GM19025 (cell line): ENCODE measurements around the gene PPP2R5C.

Source experiments
- ATAC-seq: cut with Tn5 transposase; IDR thresholded peaks from one replicate; pipeline ENCODE4 v1.9.1; 2021; ENCODE audit warnings: mild to moderate bottlenecking, low read depth, moderate library complexity; ENCODE audit not compliant: unreplicated experiment

The PPP2R5C gene

GRCh38 chr14:101905614-101906013 lies 144.1 kb downstream of the PPP2R5C start:
- no peak for ATAC-seq

GRCh38 chr14:101906645-101907044 lies 145.1 kb downstream of the PPP2R5C start:
- no peak for ATAC-seq

- ATAC-seq, result no peak
Observed at GRCh38 chr14:101907619-101908018, 146.1 kb downstream of the PPP2R5C start.

- ATAC-seq, result no peak
Observed at GRCh38 chr14:101908795-101909194, 147.3 kb downstream of the PPP2R5C start.

- ATAC-seq, result no peak
Observed at GRCh38 chr14:101909371-101910096, 148.0 kb downstream of the PPP2R5C start.

- ATAC-seq, result no peak
Observed at GRCh38 chr14:101912841-101913240, 151.3 kb downstream of the PPP2R5C start.

- ATAC-seq, result no peak
Observed at GRCh38 chr14:101914083-101914482, 152.6 kb downstream of the PPP2R5C start.

- no peak for ATAC-seq
Observed at GRCh38 chr14:101915871-101916815, 154.6 kb downstream of the PPP2R5C start.

- no peak for ATAC-seq
Observed at GRCh38 chr14:101916816-101917412, 155.4 kb downstream of the PPP2R5C start.

GRCh38 chr14:101917413-101918017 lies 156.0 kb downstream of the PPP2R5C start:
- ATAC-seq, result no peak

- ATAC-seq, result no peak
Observed at GRCh38 chr14:101918065-101918989, 156.8 kb downstream of the PPP2R5C start.

GRCh38 chr14:101920271-101920670 lies 158.8 kb downstream of the PPP2R5C start:
- no peak for ATAC-seq

- ATAC-seq, result no peak
Observed at GRCh38 chr14:101922866-101923265, 161.4 kb downstream of the PPP2R5C start.

GRCh38 chr14:101925152-101925551 lies 163.6 kb downstream of the PPP2R5C start:
- no peak for ATAC-seq

GRCh38 chr14:101926085-101926484 lies 164.6 kb downstream of the PPP2R5C start:
- ATAC-seq, result no peak

- no peak for ATAC-seq
Observed at GRCh38 chr14:101926620-101927019, 165.1 kb downstream of the PPP2R5C start.

- ATAC-seq, result no peak
Observed at GRCh38 chr14:101927859-101928258, 166.3 kb downstream of the PPP2R5C start.

GRCh38 chr14:101928415-101928841 lies 166.9 kb downstream of the PPP2R5C start:
- ATAC-seq, result no peak

- ATAC-seq, result no peak
Observed at GRCh38 chr14:101929096-101929495, 167.6 kb downstream of the PPP2R5C start.

GRCh38 chr14:101929946-101930345 lies 168.4 kb downstream of the PPP2R5C start:
- no peak for ATAC-seq
